EL (cell line): ENCODE results near the gene ST13.
"Not testable (repeated sequence)": the region's sequence is repeated elsewhere in the genome, so short reads cannot be mapped to it uniquely, and the experiment has no call there.

ENCODE experiments used
- DNase-seq: peaks from one replicate; pipeline ENCODE4 v3.0.0-alpha.2; 2016

ST13 gene

GRCh38 chr22:40834619-40835018, 21.8 kb downstream of the ST13 start:
- DNase-seq = no peak

GRCh38 chr22:40829131-40829530, 27.3 kb downstream of the ST13 start:
- no peak for DNase-seq

- no peak for DNase-seq
Observed at GRCh38 chr22:40826984-40827741, 29.3 kb downstream of the ST13 start.

GRCh38 chr22:40826292-40826691, 30.1 kb downstream of the ST13 start:
- not testable (repeated sequence) for DNase-seq

GRCh38 chr22:40823426-40823825, 33.0 kb downstream of the ST13 start:
- no peak for DNase-seq

GRCh38 chr22:40819599-40820140, 36.8 kb downstream of the ST13 start:
- peak; percentile 37 for DNase-seq

- peak; percentile 87 for DNase-seq
Observed at GRCh38 chr22:40818747-40819598, 37.5 kb downstream of the ST13 start, which contains the start of gene SLC25A17. SLC25A17 (minus strand) TSS chr22:40819346; CDS start chr22:40819248, 98 bp downstream.

- DNase-seq = peak; percentile 8
Observed at GRCh38 chr22:40818192-40818746, 38.2 kb downstream of the ST13 start.

- no peak for DNase-seq
Observed at GRCh38 chr22:40817737-40818136, 38.7 kb downstream of the ST13 start.

GRCh38 chr22:40813912-40814315, 42.5 kb downstream of the ST13 start:
- no peak for DNase-seq

GRCh38 chr22:40808018-40808841, 48.2 kb downstream of the ST13 start:
- no peak for DNase-seq

- no peak for DNase-seq
Observed at GRCh38 chr22:40806711-40807110, 49.7 kb downstream of the ST13 start.

- no peak for DNase-seq
Observed at GRCh38 chr22:40805699-40806203, 50.7 kb downstream of the ST13 start.

GRCh38 chr22:40805239-40805638, 51.2 kb downstream of the ST13 start:
- no peak for DNase-seq

- DNase-seq = no peak
Observed at GRCh38 chr22:40803321-40803720, 53.1 kb downstream of the ST13 start.

GRCh38 chr22:40799008-40799407, 57.4 kb downstream of the ST13 start:
- no peak for DNase-seq

GRCh38 chr22:40797427-40797826, 59.0 kb downstream of the ST13 start:
- DNase-seq = no peak

- DNase-seq = no peak
Observed at GRCh38 chr22:40792451-40792850, 64.0 kb downstream of the ST13 start.

GRCh38 chr22:40791241-40791640, 65.2 kb downstream of the ST13 start:
- DNase-seq = peak; percentile 68

- DNase-seq = no peak
Observed at GRCh38 chr22:40789131-40789530, 67.3 kb downstream of the ST13 start.

GRCh38 chr22:40782521-40782920, 73.9 kb downstream of the ST13 start:
- no peak for DNase-seq

GRCh38 chr22:40781749-40782148, 74.7 kb downstream of the ST13 start:
- DNase-seq = not testable (repeated sequence)
